Activated naive CD4-positive, alpha-beta T cell treated with anti-CD3 and anti-CD28 coated beads, Interleukin-2, amount 50 U/mL, for 24 hours (primary cell): Measurements from ENCODE around the gene DPP4.

Experiments used
- H3K27ac Mint-ChIP-seq: one replicate; pipeline ENCODE4 v1.8.0; 2021; ENCODE audit warnings: mild to moderate bottlenecking, mixed read lengths
- H3K27me3 Mint-ChIP-seq: one replicate; pipeline ENCODE4 v1.8.0; 2021; ENCODE audit warnings: mixed read lengths
- H3K36me3 Mint-ChIP-seq: one replicate; pipeline ENCODE4 v1.8.0; 2021; ENCODE audit warnings: mixed read lengths
- H3K4me1 Mint-ChIP-seq: one replicate; pipeline ENCODE4 v1.8.0; 2021; ENCODE audit warnings: mixed read lengths
- H3K4me3 Mint-ChIP-seq: one replicate; pipeline ENCODE4 v1.8.0; 2021; ENCODE audit warnings: mild to moderate bottlenecking, mixed read lengths
- H3K9me3 Mint-ChIP-seq: one replicate; pipeline ENCODE4 v1.8.0; 2021; ENCODE audit warnings: mixed read lengths

Gene DPP4

DNA sequence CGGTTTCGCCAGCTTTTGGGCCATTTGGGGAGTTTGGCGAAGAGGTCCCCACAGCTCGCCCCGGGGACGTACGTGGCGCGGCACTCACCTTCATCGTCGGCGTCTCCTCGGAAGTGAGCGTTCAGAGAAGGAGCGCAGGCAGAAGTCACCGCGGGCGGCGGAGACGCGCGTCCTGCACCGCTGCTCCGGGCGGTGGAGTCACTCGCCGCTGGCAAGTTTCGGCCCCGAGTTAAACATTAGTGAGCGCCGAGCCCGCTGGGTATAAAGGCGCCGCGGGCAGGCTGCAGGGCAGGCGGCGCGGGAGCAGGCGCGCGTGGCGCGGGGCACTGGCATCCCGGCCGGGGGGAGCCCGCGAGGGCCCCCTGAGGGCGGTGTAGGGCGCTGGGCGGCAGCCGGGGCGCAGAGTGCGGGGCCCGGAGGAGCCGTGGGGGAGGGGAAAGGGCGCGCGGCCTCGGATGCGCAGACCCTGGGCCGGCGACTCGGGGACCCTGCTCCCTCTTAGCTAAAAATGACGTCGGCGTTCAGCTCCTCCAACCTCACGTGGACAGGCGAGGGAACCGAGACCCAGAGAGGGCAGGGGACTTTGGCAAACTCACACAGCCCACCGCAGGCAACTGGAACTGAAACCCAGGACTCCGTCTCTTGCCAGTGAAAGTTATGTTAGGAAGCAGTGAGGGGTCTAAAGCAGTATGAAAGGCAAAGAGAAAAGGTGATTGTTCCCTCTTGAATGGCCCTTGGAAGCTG lies at the start of gene DPP4:
TSS of gene DPP4 (minus strand) at position 328 of the 744 bp plus-strand sequence. CDS start at position 94, 234 bp downstream.
- Mint-ChIP-seq H3K4me1 (peaks cover 55% of the 10 kb centered on the region), H3K4me3 (peak within 1 kb of the TSS; percentile 93), H3K36me3 (peaks cover 8% of the 10 kb centered on the region), H3K9me3 (peaks cover 6% of the 10 kb centered on the region), H3K27me3 (no peaks in the 10 kb centered on the region), H3K27ac (peak within 1 kb of the TSS; percentile 90)

DNA sequence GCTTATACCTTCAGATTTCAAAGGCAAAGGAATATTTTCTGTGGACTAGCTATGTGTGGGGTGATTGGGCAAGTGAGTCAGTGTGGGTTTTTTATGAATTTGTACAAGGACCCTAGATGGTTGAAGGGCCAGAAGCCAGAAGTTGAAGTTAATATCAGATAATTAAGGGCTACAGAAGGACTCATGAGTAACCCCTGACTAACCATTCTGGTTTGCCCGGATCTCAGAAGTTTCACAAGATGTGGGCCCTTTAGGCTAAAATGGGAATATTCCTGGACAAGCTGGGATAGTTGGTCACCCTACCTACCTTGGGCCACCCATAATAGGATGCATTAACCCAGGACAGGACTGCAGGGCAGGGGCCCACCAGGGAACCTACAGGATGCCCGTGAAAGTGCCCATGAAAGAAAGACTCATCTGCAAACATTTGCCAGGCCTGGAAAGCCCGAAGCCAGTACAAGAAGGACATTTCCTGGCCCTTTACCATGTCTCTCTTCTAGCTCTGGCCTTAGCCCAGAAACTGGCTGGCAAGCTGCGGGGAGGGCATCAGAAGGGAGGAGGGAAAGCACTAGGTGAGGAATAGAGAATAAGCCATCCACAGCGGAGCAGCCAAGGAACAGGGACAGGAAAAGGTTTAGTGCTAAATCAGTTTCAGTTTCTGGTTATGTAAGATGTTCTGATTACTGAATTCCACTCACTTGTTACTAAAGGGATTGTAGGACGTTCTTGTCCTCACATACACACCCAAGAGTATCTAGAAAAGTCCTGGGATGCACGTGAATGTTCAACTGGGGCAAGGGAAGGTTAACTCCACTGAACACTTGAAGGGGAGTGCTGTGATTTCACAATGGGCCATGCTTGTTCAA lies 44.4 kb upstream of the DPP4 start:
- H3K36me3 Mint-ChIP-seq = peaks cover 1% of the 10 kb centered on the region
- no peak overlapping the region for H3K4me3 Mint-ChIP-seq
- H3K9me3 Mint-ChIP-seq = no peaks in the 10 kb centered on the region
- H3K27ac Mint-ChIP-seq = no peak overlapping the region
- peaks cover 13% of the 10 kb centered on the region for H3K4me1 Mint-ChIP-seq
- H3K27me3 Mint-ChIP-seq = no peaks in the 10 kb centered on the region

DNA sequence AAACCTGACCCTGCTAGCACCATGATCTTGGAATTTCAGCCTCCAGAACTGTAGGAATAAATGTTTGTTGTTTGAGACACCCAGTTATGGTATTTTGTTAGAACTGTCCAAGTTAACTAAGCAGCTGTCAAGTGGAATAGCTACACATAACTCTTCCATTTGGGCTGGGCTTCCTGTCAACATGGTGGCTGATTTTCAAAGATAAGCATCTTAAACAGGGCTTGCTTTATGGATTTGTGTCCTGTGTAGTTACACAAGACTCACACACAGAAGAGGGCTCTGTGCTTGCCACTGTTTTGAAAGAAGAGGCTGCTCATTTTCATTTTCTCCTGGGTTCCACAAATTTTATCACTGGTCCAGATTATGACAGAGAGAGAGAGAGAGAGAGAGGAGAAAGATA lies 42.3 kb upstream of the DPP4 start:
- no peak overlapping the region for H3K4me3 Mint-ChIP-seq
- H3K27me3 Mint-ChIP-seq = no peaks in the 10 kb centered on the region
- H3K9me3 Mint-ChIP-seq = no peaks in the 10 kb centered on the region
- H3K4me1 Mint-ChIP-seq = peaks cover 13% of the 10 kb centered on the region
- no peak overlapping the region for H3K27ac Mint-ChIP-seq
- peaks cover 1% of the 10 kb centered on the region for H3K36me3 Mint-ChIP-seq

DNA sequence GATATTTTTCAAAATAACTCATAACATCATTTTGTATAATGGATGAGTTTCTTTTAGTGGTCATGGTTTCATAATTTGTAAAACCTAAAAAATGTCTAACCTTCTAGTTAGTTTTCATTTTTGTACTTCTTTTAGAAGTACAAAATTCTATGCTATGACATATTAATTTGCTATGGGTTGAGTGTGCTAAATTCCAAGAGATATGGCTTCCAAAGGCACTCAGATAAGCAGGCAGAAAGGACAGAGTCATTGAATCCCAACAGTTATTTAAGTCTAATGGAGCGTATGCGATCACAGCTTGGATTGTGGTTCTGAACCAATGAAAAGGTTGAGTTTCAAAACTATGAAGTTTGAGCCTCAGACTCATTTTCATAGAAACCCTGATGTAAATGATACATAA lies 41.1 kb upstream of the DPP4 start:
- peaks cover 1% of the 10 kb centered on the region for H3K36me3 Mint-ChIP-seq
- no peak overlapping the region for H3K4me3 Mint-ChIP-seq
- H3K4me1 Mint-ChIP-seq = peaks cover 13% of the 10 kb centered on the region
- H3K27ac Mint-ChIP-seq = no peak overlapping the region
- no peaks in the 10 kb centered on the region for H3K9me3 Mint-ChIP-seq
- no peaks in the 10 kb centered on the region for H3K27me3 Mint-ChIP-seq

GRCh38 chr2:162114271-162114670 lies 40.3 kb upstream of the DPP4 start:
- H3K9me3 Mint-ChIP-seq = no peaks in the 10 kb centered on the region

GRCh38 chr2:162113776-162114168 lies 39.8 kb upstream of the DPP4 start:
- Mint-ChIP-seq H3K4me1 (peaks cover 11% of the 10 kb centered on the region), H3K27ac (no peak overlapping the region), H3K4me3 (no peak overlapping the region), H3K36me3 (peaks cover 1% of the 10 kb centered on the region), H3K9me3 (no peaks in the 10 kb centered on the region), H3K27me3 (no peaks in the 10 kb centered on the region)

More at GRCh38 chr2:162114271-162114670, 40.3 kb upstream of the DPP4 start:
- no peak overlapping the region for H3K4me3 Mint-ChIP-seq
- H3K27me3 Mint-ChIP-seq = no peaks in the 10 kb centered on the region
- peaks cover 1% of the 10 kb centered on the region for H3K36me3 Mint-ChIP-seq
- H3K4me1 Mint-ChIP-seq = peaks cover 13% of the 10 kb centered on the region
- H3K27ac Mint-ChIP-seq = no peak overlapping the region

- Mint-ChIP-seq H3K9me3 (no peaks in the 10 kb centered on the region), H3K36me3 (peaks cover 1% of the 10 kb centered on the region), H3K4me3 (no peak overlapping the region), H3K27me3 (no peaks in the 10 kb centered on the region), H3K27ac (no peak overlapping the region), H3K4me1 (peaks cover 8% of the 10 kb centered on the region)
These were observed 39.2 kb upstream of the DPP4 start for GRCh38 chr2:162113088-162113775.

DNA sequence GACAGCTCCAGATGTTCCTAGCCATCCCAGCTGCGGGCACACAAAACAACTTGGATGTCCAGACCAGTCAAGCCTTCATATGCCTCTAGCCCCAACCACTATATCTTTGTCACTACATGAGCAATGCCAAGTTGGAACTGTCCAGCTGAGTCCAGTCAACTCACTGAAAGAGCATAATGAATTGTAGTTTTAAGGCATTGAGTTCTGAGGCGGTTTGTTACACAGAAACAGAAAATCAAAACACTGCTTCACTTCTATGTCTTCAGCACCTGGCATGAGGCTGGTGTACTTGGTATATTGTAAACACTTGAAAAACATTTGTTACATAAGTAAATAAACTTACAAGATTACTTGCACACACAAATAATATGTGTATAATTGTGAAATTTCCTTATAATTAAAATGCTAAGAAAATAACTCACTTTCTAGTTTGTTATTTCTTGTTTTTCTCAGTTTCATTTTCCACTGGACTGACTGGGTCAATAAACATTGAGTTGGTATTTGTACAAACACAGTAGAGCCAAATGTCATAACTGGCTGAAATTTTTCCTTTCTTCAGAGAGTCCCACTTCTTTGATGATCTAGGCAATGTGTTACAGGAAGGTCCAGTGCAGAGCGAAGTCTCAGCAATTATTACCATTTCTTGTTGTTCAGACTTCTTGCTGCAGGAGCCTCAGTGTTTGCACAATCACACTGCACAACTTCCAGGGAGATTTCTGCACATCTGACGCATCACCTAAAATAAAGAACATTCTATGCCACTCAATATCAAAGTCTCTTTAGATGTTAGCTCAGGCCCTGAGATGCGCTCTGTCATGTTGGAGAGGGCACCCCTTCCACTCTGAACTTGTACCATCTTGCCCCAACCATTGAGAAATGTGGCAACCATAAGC lies 38.2 kb upstream of the DPP4 start:
- Mint-ChIP-seq H3K4me1 (peaks cover 8% of the 10 kb centered on the region), H3K9me3 (no peaks in the 10 kb centered on the region), H3K27ac (no peak overlapping the region), H3K4me3 (no peak overlapping the region), H3K36me3 (peaks cover 1% of the 10 kb centered on the region), H3K27me3 (no peaks in the 10 kb centered on the region)

DNA sequence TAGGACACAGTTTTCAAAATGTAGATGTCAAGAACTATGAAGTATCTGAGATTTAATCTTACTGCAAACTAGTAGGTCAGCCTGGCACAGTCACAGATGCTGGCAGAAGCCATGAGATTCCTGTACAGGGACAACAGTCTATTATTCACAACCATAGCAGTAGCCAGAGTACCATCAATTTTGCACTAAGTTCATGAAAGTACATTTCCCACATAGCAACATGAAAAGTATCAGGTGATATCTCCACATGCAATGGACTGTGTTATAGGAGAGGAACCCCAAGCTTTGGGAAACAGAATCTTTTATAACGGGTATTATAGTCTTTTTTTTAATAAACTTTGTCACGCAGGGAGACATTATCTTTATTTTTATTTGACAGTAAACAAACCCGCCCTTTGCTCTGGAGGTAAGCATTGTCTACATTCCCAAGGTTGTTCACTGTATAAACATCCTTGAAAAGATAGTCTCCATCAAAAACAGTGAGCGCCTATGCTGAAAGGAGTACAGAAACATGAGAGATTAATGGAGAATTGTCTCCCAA lies 33.4 kb upstream of the DPP4 start:
- Mint-ChIP-seq H3K27ac (no peak overlapping the region), H3K27me3 (no peaks in the 10 kb centered on the region), H3K4me1 (no peaks in the 10 kb centered on the region), H3K9me3 (no peaks in the 10 kb centered on the region), H3K36me3 (no peaks in the 10 kb centered on the region), H3K4me3 (no peak overlapping the region)

- Mint-ChIP-seq H3K27ac (no peak overlapping the region), H3K9me3 (no peaks in the 10 kb centered on the region), H3K4me1 (no peaks in the 10 kb centered on the region), H3K4me3 (no peak overlapping the region), H3K36me3 (no peaks in the 10 kb centered on the region), H3K27me3 (no peaks in the 10 kb centered on the region)
These were observed 32.7 kb upstream of the DPP4 start for GRCh38 chr2:162106746-162107145.

GRCh38 chr2:162106146-162106551 lies 32.1 kb upstream of the DPP4 start:
- H3K27ac Mint-ChIP-seq = no peak overlapping the region
- H3K27me3 Mint-ChIP-seq = no peaks in the 10 kb centered on the region
- no peak overlapping the region for H3K4me3 Mint-ChIP-seq
- H3K9me3 Mint-ChIP-seq = no peaks in the 10 kb centered on the region
- H3K36me3 Mint-ChIP-seq = no peaks in the 10 kb centered on the region
- H3K4me1 Mint-ChIP-seq = no peaks in the 10 kb centered on the region

- no peaks in the 10 kb centered on the region for H3K9me3 Mint-ChIP-seq
- H3K27ac Mint-ChIP-seq = no peak overlapping the region
- H3K27me3 Mint-ChIP-seq = no peaks in the 10 kb centered on the region
These were observed 29.5 kb upstream of the DPP4 start for GRCh38 chr2:162103443-162104009.

GRCh38 chr2:162100579-162100978 lies 26.6 kb upstream of the DPP4 start:
- no peaks in the 10 kb centered on the region for H3K9me3 Mint-ChIP-seq
- H3K27me3 Mint-ChIP-seq = no peaks in the 10 kb centered on the region
- H3K4me1 Mint-ChIP-seq = no peaks in the 10 kb centered on the region
- H3K36me3 Mint-ChIP-seq = no peaks in the 10 kb centered on the region
- no peak overlapping the region for H3K27ac Mint-ChIP-seq
- H3K4me3 Mint-ChIP-seq = no peak overlapping the region

More at GRCh38 chr2:162103443-162104009, 29.5 kb upstream of the DPP4 start:
- no peak overlapping the region for H3K4me3 Mint-ChIP-seq
- no peaks in the 10 kb centered on the region for H3K36me3 Mint-ChIP-seq
- no peaks in the 10 kb centered on the region for H3K4me1 Mint-ChIP-seq

DNA sequence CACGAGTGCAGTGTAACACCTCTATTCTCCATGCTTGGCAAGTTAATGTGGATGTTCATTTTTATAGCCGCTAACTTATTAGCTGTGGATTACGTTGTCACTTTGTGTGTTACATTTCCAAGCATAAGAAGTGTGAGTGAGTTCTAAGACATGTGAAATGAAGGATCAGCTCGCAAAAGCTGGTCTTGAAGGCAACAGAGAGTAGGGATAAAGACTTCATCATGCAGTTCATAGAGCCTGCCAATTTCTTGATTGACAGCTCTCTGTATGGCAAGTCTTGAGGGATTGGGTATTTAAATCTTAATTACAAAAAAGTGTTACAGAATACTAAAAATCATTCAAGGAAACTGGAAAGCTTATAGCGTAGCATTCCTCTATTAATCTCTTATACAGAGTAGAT lies 25.8 kb upstream of the DPP4 start:
- Mint-ChIP-seq H3K4me1 (no peaks in the 10 kb centered on the region), H3K36me3 (no peaks in the 10 kb centered on the region), H3K9me3 (no peaks in the 10 kb centered on the region), H3K27ac (no peak overlapping the region), H3K4me3 (no peak overlapping the region), H3K27me3 (no peaks in the 10 kb centered on the region)
